ENCODE results near the gene TTLL11.

GRCh38 chr9:121942313-121942712, 150.8 kb downstream of the TTLL11 start:
- no peak for TF ChIP-seq POLR2A (IDR thresholded peaks at IDR 0.05; ENCODE audit: low read length)
- TF ChIP-seq GATA1 (IDR thresholded peaks at IDR 0.05; ENCODE audit: low read depth, low read length), result no peak
